Endothelial cell of umbilical vein (primary cell): ENCODE measurements around the gene ABHD17A. TPM values are rescaled to one million over a fixed set of nuclear protein-coding genes. Genes with fewer than 3 reads are reported as not detected.

Experiments used
- BruUV-seq: library from RNA; stranded (reverse); fragments of 400-500 nt; replicated peaks from 2 replicates; lab custom pipeline; 2021; lab: Mats Ljungman, UMichigan
- CTCF ChIA-PET: fragments of 300-600, 350-600 bp; sonication (Branson Sonifier 250); formaldehyde crosslinking; loops from one replicate; lab custom pipeline; 2021; ENCODE audit warnings: antibody characterized with exemption, inconsistent platforms; lab: Charles Lee
- POLR2A ChIA-PET: fragments of 300-600, 350-600 bp; sonication (Branson Sonifier 250); formaldehyde crosslinking; loops from one replicate; lab custom pipeline; 2021; ENCODE audit warnings: antibody characterized with exemption, inconsistent platforms; lab: Charles Lee
- DNase-seq: peaks from one replicate; pipeline ENCODE4 v3.0.0-alpha.2; 2011; ENCODE audit warnings: low read depth, low spot score
- FAIRE-seq: peaks from 2 replicates; lab custom pipeline; 2011; peaks lifted over from hg19 to GRCh38; lab: Jason Lieb, UNC
- H2AFZ ChIP-seq: 2 replicates; pipeline ENCODE4 v1.6.0; 2012; ENCODE audit warnings: low read depth, low read length, control low read depth, inconsistent platforms
- H3K27ac ChIP-seq: 2 replicates; pipeline ENCODE4 v1.5.1; 2011; ENCODE audit warnings: low read depth, mild to moderate bottlenecking, control low read depth, low read length, moderate library complexity; ENCODE audit not compliant: insufficient read depth
- H3K27me3 ChIP-seq, 2 experiments: 2 replicates each; pipeline versions ENCODE4 v1.6.0 to v1.6.1; 2011; ENCODE audit warnings: low read length in 2 of 2, mixed read lengths in 1 of 2; ENCODE audit not compliant: control insufficient read depth in 2 of 2, insufficient read depth in 2 of 2
- H3K36me3 ChIP-seq, 2 experiments: 2 replicates in 1 of 2; 3 replicates in 1 of 2; pipeline ENCODE4 v1.5.1; 2011; ENCODE audit warnings: low read length in 2 of 2, mild to moderate bottlenecking in 1 of 2, moderate library complexity in 1 of 2; ENCODE audit not compliant: control insufficient read depth in 2 of 2, insufficient read depth in 2 of 2; ENCODE audit errors: extremely low read depth in 1 of 2
- H3K4me1 ChIP-seq: 3 replicates; pipeline ENCODE4 v1.5.1; 2011; ENCODE audit warnings: mild to moderate bottlenecking, low read length; ENCODE audit not compliant: control insufficient read depth, insufficient read depth; ENCODE audit errors: extremely low read depth
- H3K4me2 ChIP-seq: 2 replicates; pipeline ENCODE4 v1.6.1; 2011; ENCODE audit warnings: low read length, control low read depth, mixed read lengths; ENCODE audit not compliant: insufficient read depth
- H3K4me3 ChIP-seq, 3 experiments: fragments of 200-600 bp in 1 of 3; sonication (generic), shearing (Covaris generic) in 1 of 3; replicated peaks in 1 of 3; 2 replicates each; pipeline ENCODE4 v1.5.1; 2011 to 2016; ENCODE audit warnings: control low read depth in 3 of 3, low read length in 3 of 3, mild to moderate bottlenecking in 2 of 3, inconsistent platforms in 1 of 3, low read depth in 1 of 3, moderate library complexity in 1 of 3; ENCODE audit not compliant: insufficient read depth in 1 of 3
- H3K79me2 ChIP-seq: 2 replicates; pipeline ENCODE4 v1.6.0; 2012; ENCODE audit warnings: low read length, inconsistent platforms; ENCODE audit not compliant: control insufficient read depth, insufficient read depth
- H3K9ac ChIP-seq: replicated peaks from 2 replicates; pipeline ENCODE3; 2011; ENCODE audit warnings: low read length, control low read depth; ENCODE audit not compliant: insufficient read depth; ENCODE audit errors: extremely low read depth
- H3K9me1 ChIP-seq: replicated peaks from 3 replicates; pipeline ENCODE4 v1.6.0; 2011; ENCODE audit warnings: mild to moderate bottlenecking, low read length; ENCODE audit not compliant: control insufficient read depth, insufficient read depth; ENCODE audit errors: extremely low read depth
- H3K9me3 ChIP-seq: replicated peaks from 2 replicates; pipeline ENCODE4 v1.5.1; 2012; ENCODE audit warnings: low read length, inconsistent platforms; ENCODE audit not compliant: control insufficient read depth, insufficient read depth
- H4K20me1 ChIP-seq: replicated peaks from 2 replicates; pipeline ENCODE3; 2011; ENCODE audit warnings: mild to moderate bottlenecking, low read length; ENCODE audit not compliant: control insufficient read depth, insufficient read depth; ENCODE audit errors: extremely low read depth
- EZH2 ChIP-seq: IDR thresholded peaks from 2 replicates; pipeline ENCODE4 v1.6.1; 2012; ENCODE audit warnings: borderline replicate concordance, low read depth, mild to moderate bottlenecking, moderate library complexity, low read length, inconsistent platforms; ENCODE audit not compliant: severe bottlenecking
- FOS ChIP-seq: IDR thresholded peaks from 2 replicates; pipeline ENCODE4 v1.6.1; 2011; ENCODE audit warnings: mild to moderate bottlenecking, low read length, moderate library complexity, borderline replicate concordance; ENCODE audit not compliant: insufficient read depth
- GATA2 ChIP-seq: IDR thresholded peaks from 2 replicates; pipeline ENCODE4 v1.7.0; 2011; ENCODE audit warnings: low read depth, mild to moderate bottlenecking, moderate library complexity, mixed read lengths, low read length; ENCODE audit not compliant: insufficient read length, insufficient read depth
- JUN ChIP-seq: IDR thresholded peaks from 2 replicates; pipeline ENCODE4 v1.6.1; 2011; ENCODE audit warnings: borderline replicate concordance, low read depth; ENCODE audit not compliant: insufficient read length, insufficient read depth
- MYC ChIP-seq: IDR thresholded peaks from one replicate; pipeline ENCODE4 v1.6.1; 2011; ENCODE audit warnings: mild to moderate bottlenecking, low read depth, low read length
- POLR2AphosphoS5 ChIP-seq: IDR thresholded peaks from 2 replicates; pipeline ENCODE4 v1.6.1; 2012; ENCODE audit warnings: low read depth, mild to moderate bottlenecking, control low read depth, low read length, moderate library complexity; ENCODE audit not compliant: insufficient read depth
- dilution Hi-C: fragments of 300-500 bp; cut with MboI; formaldehyde crosslinking; loops from one replicate; pipeline ENCODE4 v1.15.0; 2019; ENCODE audit warnings: low sequenced_read_pairs; ENCODE audit not compliant: extremely low pct_ligation_motif_present
- intact Hi-C: fragments of 100-400 bp; cut with micrococcal nuclease; formaldehyde crosslinking; loops from one replicate; pipeline ENCODE4 v1.10.0; 2022
- polyA plus RNA-seq, 4 experiments: library from polyadenylated mRNA; depleted of rRNA in 3 of 4; stranded (reverse) in 3 of 4; unstranded in 1 of 4; fragments of >200 nt; gene quantifications; 2 replicates each; pipeline versions ENCODE4 v1.2.1 to v1.2.3, GENCODE V29; 2011 to 2012; ENCODE audit warnings: missing spikeins in 1 of 4
- total RNA-seq: library from RNA; stranded (reverse); gene quantifications from 2 replicates; pipeline ENCODE4 v1.2.3, GENCODE V29; 2021
- TF ChIP-seq, protein P1 (sequence below): IDR thresholded peaks from 2 replicates; pipeline ENCODE4 v1.6.1; 2011; ENCODE audit not compliant: insufficient read depth, insufficient read length
- TF ChIP-seq, protein P2 (sequence below), 2 donors: IDR thresholded peaks; 1 replicate in 1 of 2; 2 replicates in 1 of 2; pipeline ENCODE4 v1.5.1; 2011; ENCODE audit warnings: low read length in 2 of 2, mild to moderate bottlenecking in 2 of 2, moderate library complexity in 2 of 2, control low read depth in 1 of 2, inconsistent platforms in 1 of 2, low read depth in 1 of 2; ENCODE audit not compliant: insufficient read depth in 1 of 2; ENCODE audit errors: extremely low read depth in 1 of 2

ABHD17A gene
- total and polyA plus RNA-seq, 2 donors (not counting 3 experiments of a cell fraction or from before 2014, with no cell fraction given): 89.8 to 143 TPM

DNA sequence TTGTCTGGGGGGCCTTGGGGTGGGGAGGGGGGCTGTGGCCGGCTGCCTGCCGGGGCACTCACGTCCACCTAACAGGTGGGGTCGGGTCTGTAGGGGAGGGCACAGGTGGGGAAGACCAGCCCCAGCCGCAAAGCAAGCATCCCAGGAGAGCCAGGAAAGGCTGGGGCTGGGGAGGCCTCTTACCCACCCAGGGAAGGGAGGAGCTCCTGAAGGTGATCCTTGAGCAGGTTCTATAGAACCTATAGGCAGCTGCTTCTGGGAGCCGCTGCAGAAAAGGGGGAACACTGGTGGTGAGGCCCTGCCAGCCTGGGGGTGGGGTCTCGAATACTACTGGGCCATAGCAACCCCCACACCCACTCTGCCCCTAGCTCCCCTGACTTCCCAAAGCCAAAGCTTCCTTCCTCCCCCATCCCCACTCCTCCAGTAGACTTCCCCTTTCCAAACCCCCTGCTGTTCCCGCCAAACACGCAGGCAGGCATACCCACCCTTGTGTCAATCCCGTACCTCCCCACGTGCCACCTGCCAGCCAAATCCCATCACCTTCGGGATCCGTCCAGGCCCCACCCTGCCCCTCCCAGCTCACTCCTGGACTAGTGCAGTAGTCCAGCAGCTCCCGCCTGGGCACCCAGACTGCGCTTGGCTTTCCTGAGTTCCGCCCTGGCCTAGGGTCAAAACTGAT, 27.5 kb downstream of the ABHD17A start:
- BruUV-seq: no TSS peak
- Histone ChIP-seq H2AFZ (no peak overlapping the region), H3K9me3 (no peaks in the 10 kb centered on the region), H3K36me3 (no peaks in the 10 kb centered on the region), H3K9me1 (no peaks in the 10 kb centered on the region), H3K27me3 (no peaks in the 10 kb centered on the region), H3K27ac (peak overlapping the region; percentile 52), H3K9ac (peak overlapping the region; percentile 10), H3K79me2 (peaks cover 89% of the 10 kb centered on the region), H4K20me1 (no peaks in the 10 kb centered on the region), H3K4me2 (no peak overlapping the region), H3K4me1 (peaks cover 51% of the 10 kb centered on the region), H3K4me3 (no peak overlapping the region)
- DNase-seq (no peak), FAIRE-seq (no peak)
- intact Hi-C loops: no loop called here
- POLR2A ChIA-PET: no interaction called here
- dilution Hi-C loops: no loop called here
- CTCF ChIA-PET: interaction anchor here (1.3 to 2.1 kb wide), 3 partner anchors 9 to 32 kb away, joined by 3 to 14 read pairs (median 6); no protein-coding TSS in a partner anchor
- no peak for TF ChIP-seq MYC
- TF ChIP-seq GATA2: no peak
- no peak for TF ChIP-seq FOS
- TF ChIP-seq, protein P1, sequence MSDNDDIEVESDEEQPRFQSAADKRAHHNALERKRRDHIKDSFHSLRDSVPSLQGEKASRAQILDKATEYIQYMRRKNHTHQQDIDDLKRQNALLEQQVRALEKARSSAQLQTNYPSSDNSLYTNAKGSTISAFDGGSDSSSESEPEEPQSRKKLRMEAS: no peak
- TF ChIP-seq JUN: no peak
- TF ChIP-seq POLR2AphosphoS5: no peak
- TF ChIP-seq, protein P2, sequence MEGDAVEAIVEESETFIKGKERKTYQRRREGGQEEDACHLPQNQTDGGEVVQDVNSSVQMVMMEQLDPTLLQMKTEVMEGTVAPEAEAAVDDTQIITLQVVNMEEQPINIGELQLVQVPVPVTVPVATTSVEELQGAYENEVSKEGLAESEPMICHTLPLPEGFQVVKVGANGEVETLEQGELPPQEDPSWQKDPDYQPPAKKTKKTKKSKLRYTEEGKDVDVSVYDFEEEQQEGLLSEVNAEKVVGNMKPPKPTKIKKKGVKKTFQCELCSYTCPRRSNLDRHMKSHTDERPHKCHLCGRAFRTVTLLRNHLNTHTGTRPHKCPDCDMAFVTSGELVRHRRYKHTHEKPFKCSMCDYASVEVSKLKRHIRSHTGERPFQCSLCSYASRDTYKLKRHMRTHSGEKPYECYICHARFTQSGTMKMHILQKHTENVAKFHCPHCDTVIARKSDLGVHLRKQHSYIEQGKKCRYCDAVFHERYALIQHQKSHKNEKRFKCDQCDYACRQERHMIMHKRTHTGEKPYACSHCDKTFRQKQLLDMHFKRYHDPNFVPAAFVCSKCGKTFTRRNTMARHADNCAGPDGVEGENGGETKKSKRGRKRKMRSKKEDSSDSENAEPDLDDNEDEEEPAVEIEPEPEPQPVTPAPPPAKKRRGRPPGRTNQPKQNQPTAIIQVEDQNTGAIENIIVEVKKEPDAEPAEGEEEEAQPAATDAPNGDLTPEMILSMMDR (IDR thresholded peaks at IDR 0.05; ENCODE audit: extremely low read depth in 1 of 2, insufficient read depth in 1 of 2, low read depth in 1 of 2, low read length in 2 of 2): no peak
- no peak for TF ChIP-seq EZH2
